Activated CD8-positive, alpha-beta memory T cell treated with anti-CD3 and anti-CD28 coated beads for 4 hours (primary cell): ENCODE results near the gene CCDC12.
A peak's percentile ranks its signal among the peaks of the same experiment; 100 is the strongest.

Source experiments
- DNase-seq, 2 donors: peaks; one replicate each; pipeline ENCODE4 v3.0.0-alpha.2; 2020; ENCODE audit warnings: low read depth in 2 of 2

The CCDC12 gene

DNA sequence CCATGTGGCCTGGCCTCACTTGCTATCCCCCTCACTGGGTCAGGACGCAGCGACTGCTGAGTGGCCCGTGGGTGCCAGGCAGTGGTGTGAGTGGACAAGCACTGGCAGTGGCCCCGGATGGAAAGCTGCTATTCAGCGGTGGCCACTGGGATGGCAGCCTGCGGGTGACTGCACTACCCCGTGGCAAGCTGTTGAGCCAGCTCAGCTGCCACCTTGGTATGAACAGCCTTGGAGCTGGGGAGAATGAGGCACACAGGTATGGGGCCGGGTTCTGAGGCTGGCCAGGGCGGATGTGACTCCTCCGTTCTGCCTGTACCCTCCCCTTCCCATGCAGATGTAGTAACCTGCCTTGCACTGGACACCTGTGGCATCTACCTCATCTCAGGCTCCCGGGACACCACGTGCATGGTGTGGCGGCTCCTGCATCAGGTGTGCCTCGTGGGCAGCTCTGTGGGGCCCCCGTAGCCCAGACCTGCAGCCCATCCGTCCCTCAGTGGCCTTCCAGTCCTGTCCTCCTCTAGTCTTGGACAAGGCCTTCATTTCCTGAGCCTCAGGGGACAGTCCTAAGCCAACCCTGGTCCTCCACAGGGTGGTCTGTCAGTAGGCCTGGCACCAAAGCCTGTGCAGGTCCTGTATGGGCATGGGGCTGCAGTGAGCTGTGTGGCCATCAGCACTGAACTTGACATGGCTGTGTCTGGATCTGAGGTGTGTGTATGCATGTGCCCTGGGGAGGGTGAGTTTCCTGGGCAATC lies 31.1 kb upstream of the CCDC12 start:
- DNase-seq = no peak

- no peak for DNase-seq
These were observed 30.5 kb upstream of the CCDC12 start for GRCh38 chr3:47007001-47007400.

DNA sequence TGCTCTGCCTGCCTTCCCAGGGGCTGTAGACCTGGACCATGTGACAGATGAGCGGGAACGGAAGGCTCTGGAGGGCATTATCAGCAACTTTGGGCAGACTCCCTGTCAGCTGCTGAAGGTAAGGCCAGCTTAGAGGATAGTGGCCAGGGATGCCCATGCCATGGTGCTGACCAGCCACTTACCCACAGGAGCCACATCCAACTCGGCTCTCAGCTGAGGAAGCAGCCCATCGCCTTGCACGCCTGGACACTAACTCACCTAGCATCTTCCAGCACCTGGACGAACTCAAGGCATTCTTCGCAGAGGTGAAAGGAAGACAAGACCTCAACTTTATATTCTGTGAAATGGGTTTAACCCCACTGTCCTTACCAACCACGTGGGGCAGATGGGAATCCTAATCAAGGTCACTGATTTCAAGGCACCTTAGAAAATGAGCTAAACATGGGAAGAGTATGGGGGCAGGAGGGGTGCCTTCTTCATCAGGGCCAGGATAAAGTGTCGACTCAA lies 29.7 kb upstream of the CCDC12 start:
- no peak for DNase-seq

- no peak for DNase-seq
These were observed 28.9 kb upstream of the CCDC12 start for GRCh38 chr3:47005212-47006144.

DNA sequence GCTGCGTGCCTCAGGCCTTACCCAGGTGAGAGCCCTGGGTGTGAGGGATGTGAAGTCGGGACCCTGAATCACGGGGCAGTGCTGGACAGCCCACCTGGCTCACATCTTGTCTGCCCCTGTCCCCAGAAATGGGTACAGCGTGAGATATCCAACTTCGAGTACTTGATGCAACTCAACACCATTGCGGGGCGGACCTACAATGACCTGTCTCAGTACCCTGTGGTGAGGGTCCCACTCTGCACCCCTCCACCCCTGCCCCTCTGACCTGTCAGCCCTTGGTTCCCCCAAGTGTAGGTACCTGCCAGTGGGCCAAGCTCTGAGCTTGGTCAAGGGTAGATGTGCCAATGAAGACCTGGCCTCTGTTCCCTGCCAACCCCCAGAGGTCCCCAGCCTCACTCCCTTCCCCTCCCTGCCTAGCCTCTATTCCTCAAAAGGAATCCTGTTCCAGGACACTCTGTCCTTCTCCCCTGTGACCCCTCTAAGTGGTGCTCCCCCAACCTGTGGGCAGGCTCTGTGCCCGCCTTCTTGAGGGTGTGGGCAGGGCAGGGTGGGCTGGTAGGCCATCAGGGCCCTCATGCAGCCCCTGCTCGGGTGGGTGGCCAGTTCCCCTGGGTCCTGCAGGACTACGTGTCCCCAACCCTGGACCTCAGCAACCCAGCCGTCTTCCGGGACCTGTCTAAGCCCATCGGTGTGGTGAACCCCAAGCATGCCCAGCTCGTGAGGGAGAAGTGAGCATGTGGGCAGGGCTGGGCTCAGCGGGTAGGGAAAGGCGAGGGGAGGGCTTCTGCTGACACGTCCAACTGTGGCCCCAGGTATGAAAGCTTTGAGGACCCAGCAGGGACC lies 28.0 kb upstream of the CCDC12 start:
- DNase-seq = no peak

DNA sequence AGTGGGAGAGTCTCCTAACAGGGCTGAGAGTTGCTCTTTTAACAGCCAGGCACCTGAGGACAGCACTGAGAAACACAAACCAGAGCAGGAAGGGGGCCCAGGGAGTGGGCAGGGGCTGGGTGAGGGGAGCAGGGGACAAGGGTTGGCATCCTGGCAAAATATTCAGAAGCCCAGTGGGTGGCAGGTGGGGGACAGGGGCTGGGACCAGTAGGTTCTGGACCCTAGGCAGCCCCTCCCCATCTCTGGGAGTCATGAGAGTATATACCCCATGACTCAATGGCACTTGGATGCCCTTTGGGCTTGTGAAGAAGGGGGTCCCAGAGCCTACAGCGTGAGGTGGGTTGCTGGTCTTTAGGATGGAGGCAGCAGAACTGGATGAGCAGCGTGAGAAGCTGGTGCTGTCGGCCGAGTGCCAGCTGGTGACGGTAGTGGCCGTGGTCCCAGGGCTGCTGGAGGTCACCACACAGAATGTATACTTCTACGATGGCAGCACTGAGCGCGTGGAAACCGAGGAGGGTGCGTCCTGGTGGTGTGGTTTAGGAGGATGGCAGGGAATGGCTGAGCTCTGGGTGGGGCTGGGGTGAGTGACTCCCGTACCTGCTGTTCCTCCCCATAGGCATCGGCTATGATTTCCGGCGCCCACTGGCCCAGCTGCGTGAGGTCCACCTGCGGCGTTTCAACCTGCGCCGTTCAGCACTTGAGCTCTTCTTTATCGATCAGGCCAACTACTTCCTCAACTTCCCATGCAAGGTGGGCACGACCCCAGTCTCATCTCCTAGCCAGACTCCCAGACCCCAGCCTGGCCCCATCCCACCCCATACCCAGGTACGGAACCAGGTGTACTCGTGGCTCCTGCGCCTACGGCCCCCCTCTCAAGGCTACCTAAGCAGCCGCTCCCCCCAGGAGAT lies 27.2 kb upstream of the CCDC12 start:
- no peak for DNase-seq

DNA sequence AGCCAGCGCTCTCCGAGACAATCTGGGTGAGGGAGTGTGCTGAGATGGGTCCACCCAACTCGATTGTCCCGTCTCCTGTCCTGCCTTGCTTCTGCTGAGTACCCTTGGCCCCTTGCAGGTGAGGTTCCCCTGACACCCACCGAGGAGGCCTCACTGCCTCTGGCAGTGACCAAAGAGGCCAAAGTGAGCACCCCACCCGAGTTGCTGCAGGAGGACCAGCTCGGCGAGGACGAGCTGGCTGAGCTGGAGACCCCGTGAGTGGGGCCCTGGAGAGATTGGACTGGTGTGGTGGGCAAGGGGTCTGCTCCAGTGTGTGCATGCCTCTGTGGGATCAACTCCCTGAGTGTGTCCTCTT lies 26.5 kb upstream of the CCDC12 start:
- DNase-seq = no peak

- DNase-seq = no peak
These were observed 25.9 kb upstream of the CCDC12 start for GRCh38 chr3:47002171-47003055.

GRCh38 chr3:47001731-47002170 lies 25.2 kb upstream of the CCDC12 start:
- no peak for DNase-seq

- DNase-seq = no peak
These were observed 24.6 kb upstream of the CCDC12 start for GRCh38 chr3:47000922-47001730.

GRCh38 chr3:47000198-47000815 lies 23.8 kb upstream of the CCDC12 start:
- DNase-seq = no peak

GRCh38 chr3:46999516-47000197 lies 23.1 kb upstream of the CCDC12 start:
- no peak for DNase-seq

DNA sequence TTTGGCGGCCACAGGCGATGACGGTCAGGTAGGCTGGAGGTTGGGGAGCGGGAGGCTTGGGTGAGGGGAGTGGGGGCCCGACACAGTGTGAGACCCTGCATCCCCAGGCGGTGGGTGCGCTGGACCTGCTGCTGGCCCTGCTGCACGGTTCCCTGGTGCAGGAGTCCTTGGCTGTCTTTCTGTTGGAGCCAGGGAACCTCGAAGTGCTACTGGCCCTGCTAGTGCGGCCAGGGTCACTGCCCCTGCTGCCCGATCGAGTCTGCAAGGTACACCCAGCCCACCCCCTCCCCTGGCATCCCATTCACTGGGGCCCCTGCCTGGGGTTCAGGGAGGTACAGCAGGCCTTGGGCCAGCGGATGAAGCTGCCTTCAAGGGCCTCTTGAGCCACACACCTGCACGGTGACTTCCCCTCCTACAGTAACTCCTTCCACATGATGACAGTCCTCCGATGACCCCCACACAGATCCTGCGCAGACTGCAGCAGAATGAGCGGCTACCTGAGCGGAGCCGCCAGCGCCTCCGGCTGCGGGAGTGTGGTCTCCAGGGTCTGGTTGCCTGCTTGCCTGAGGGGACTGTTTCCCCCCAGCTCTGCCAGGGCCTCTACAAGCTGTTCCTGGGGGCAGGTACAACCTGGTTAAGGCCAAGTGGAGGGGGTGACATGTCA lies 22.4 kb upstream of the CCDC12 start:
- no peak for DNase-seq

DNA sequence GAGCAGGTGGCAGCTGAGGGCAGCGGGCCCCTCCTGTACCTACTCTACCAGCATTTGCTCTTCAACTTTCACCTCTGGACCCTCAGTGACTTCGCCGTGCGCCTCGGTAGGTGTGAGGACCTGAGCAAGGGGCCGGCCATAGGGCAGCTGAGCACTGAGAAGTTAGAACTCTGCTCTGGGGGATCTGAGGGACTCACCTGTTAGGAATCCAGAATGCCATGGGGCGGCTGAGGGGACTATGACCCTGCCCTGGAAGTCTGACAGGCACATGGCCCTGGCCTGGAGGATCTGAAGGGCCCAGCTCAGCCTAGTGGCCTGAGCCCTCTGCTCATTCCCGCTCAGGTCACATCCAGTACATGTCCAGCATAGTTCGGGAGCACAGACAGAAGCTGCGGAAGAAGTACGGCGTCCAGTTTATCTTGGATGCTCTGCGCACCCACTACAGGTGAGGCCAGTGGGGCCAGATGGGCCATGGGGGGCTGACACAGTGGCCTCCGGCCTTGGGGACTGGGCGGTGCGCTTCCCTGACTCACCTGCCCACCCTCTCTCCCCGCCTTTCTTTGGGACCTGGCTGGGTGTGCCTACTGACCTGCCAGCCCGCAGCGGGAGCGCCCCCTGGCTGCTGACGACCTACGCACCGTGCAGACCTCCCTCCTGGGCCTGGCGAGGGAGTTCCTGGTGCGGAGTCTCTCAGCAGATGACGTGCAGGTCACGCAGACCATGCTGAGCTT lies 21.7 kb upstream of the CCDC12 start:
- peak; percentile 50 to 53 for DNase-seq

- no peak for DNase-seq
These were observed 21.0 kb upstream of the CCDC12 start for GRCh38 chr3:46997453-46998091.
